NB4 (cell line): Measurements from ENCODE around the gene RAPGEF4.

ENCODE experiments used
- CTCF ChIP-seq: IDR thresholded peaks from one replicate; pipeline ENCODE4 v1.5.1; 2012; ENCODE audit warnings: low read depth, low read length
- TF ChIP-seq, protein P1 (sequence below): IDR thresholded peaks from 2 replicates; pipeline ENCODE4 v1.6.1; 2011; ENCODE audit warnings: low read depth, low read length

- no peak for TF ChIP-seq CTCF
- TF ChIP-seq, protein P1, sequence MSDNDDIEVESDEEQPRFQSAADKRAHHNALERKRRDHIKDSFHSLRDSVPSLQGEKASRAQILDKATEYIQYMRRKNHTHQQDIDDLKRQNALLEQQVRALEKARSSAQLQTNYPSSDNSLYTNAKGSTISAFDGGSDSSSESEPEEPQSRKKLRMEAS = no peak
These were observed 142.6 kb downstream of the RAPGEF4 start for GRCh38 chr2:172878260-172878659.
